Measurements from ENCODE around the gene LRPPRC. TPM values are rescaled to one million over a fixed set of nuclear protein-coding genes. Genes with fewer than 3 reads are reported as not detected.

LRPPRC gene
- total RNA-seq, 1 donor from 2014 or later, result 214 TPM

DNA sequence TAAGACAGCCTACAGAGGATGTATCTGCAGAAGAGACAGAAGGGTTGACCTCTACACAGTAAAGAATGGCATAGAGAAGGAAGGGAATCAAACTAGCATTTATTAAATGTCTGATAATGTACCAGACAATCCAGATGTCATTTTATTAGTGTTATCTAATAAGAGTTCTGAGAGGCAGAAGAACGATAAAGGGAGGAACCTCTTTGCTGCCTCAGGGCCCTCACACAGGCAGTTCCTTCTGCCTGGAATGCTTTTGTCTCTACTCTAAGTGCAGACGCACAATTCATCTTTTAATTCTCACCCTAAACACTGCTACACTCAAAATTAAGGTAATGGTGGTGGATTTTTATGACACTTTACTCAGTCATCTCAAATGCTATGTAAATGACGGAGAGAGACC, 64.5 kb downstream of the LRPPRC start:
- H3F3A ChIP-seq (ENCODE audit: low read depth), result no peaks in the 10 kb centered on the region
- no peaks in the 10 kb centered on the region for H4K20me1 ChIP-seq (ENCODE audit: low read depth)
- H3K4me1 Mint-ChIP-seq, result no peaks in the 10 kb centered on the region
- no peak overlapping the region for H3K4me3 Mint-ChIP-seq
- no peak overlapping the region for H3K9ac ChIP-seq
- H3K27ac Mint-ChIP-seq, result no peak overlapping the region
- H2AFZ ChIP-seq (replicated peaks), result no peak overlapping the region
- peaks cover 6% of the 10 kb centered on the region for H3K79me2 ChIP-seq (ENCODE audit: low read depth)
- H3K4me1 ChIP-seq, result peaks cover 33% of the 10 kb centered on the region
- no peak overlapping the region for H3K27ac ChIP-seq
- H3K36me3 Mint-ChIP-seq, result peaks cover 18% of the 10 kb centered on the region
- H3K27me3 ChIP-seq, result no peaks in the 10 kb centered on the region
- H3K9me3 ChIP-seq (ENCODE audit: low read depth), result no peaks in the 10 kb centered on the region
- no peak overlapping the region for H3K4me3 ChIP-seq
- H3K36me3 ChIP-seq, result peaks cover 12% of the 10 kb centered on the region
- H3K27me3 Mint-ChIP-seq (ENCODE audit: insufficient read depth, low read depth), result no peaks in the 10 kb centered on the region
- DNase-seq (ENCODE audit: low spot score), result no peak
- TF ChIP-seq EZH2 (IDR thresholded peaks at IDR 0.05) (no peak), EZH2phosphoT487 (IDR thresholded peaks at IDR 0.05) (no peak)
- TF ChIP-seq, protein P1, sequence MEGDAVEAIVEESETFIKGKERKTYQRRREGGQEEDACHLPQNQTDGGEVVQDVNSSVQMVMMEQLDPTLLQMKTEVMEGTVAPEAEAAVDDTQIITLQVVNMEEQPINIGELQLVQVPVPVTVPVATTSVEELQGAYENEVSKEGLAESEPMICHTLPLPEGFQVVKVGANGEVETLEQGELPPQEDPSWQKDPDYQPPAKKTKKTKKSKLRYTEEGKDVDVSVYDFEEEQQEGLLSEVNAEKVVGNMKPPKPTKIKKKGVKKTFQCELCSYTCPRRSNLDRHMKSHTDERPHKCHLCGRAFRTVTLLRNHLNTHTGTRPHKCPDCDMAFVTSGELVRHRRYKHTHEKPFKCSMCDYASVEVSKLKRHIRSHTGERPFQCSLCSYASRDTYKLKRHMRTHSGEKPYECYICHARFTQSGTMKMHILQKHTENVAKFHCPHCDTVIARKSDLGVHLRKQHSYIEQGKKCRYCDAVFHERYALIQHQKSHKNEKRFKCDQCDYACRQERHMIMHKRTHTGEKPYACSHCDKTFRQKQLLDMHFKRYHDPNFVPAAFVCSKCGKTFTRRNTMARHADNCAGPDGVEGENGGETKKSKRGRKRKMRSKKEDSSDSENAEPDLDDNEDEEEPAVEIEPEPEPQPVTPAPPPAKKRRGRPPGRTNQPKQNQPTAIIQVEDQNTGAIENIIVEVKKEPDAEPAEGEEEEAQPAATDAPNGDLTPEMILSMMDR (IDR thresholded peaks at IDR 0.05), result no peak
- no peak overlapping the region for H3K4me2 ChIP-seq
- H3K9me3 Mint-ChIP-seq, result no peaks in the 10 kb centered on the region

DNA sequence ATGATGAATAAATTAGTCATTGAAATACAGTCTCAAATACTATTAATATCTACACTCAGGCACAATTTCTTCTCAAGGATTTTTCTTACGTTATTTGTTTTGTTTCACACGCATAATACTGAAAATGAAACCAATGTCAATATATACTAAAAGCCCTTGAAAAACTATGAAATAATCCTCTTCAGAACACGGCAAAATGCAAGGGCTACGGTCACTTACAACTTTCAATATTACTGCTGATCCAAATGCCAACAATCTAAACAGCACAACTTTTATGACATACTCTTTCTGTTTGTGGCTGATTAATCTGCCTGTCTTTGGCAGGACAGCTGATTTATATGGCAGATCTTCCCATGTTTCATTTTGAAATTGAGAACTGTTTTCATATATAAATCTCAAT, 68.3 kb downstream of the LRPPRC start:
- peaks cover 6% of the 10 kb centered on the region for H3K79me2 ChIP-seq (ENCODE audit: low read depth)
- H3K9me3 ChIP-seq (ENCODE audit: low read depth), result no peaks in the 10 kb centered on the region
- H3K36me3 Mint-ChIP-seq, result peaks cover 13% of the 10 kb centered on the region
- H3K9me3 Mint-ChIP-seq, result no peaks in the 10 kb centered on the region
- H3K4me1 Mint-ChIP-seq, result no peaks in the 10 kb centered on the region
- no peaks in the 10 kb centered on the region for H3K27me3 ChIP-seq
- H3K27ac ChIP-seq, result no peak overlapping the region
- H3K27ac Mint-ChIP-seq, result no peak overlapping the region
- H3K4me3 ChIP-seq, result no peak overlapping the region
- TF ChIP-seq EZH2 (IDR thresholded peaks at IDR 0.05), result no peak
- TF ChIP-seq, protein P1 (IDR thresholded peaks at IDR 0.05), result no peak
- no peak for TF ChIP-seq EZH2phosphoT487 (IDR thresholded peaks at IDR 0.05)
- no peak overlapping the region for H2AFZ ChIP-seq (replicated peaks)
- no peak overlapping the region for H3K4me3 Mint-ChIP-seq
- H3K4me1 ChIP-seq, result peaks cover 24% of the 10 kb centered on the region
- no peaks in the 10 kb centered on the region for H3F3A ChIP-seq (ENCODE audit: low read depth)
- DNase-seq (ENCODE audit: low spot score), result no peak
- H3K27me3 Mint-ChIP-seq (ENCODE audit: insufficient read depth, low read depth), result no peaks in the 10 kb centered on the region
- no peak overlapping the region for H3K9ac ChIP-seq
- peaks cover 15% of the 10 kb centered on the region for H3K36me3 ChIP-seq
- H3K4me2 ChIP-seq, result no peak overlapping the region
- H4K20me1 ChIP-seq (ENCODE audit: low read depth), result no peaks in the 10 kb centered on the region

DNA sequence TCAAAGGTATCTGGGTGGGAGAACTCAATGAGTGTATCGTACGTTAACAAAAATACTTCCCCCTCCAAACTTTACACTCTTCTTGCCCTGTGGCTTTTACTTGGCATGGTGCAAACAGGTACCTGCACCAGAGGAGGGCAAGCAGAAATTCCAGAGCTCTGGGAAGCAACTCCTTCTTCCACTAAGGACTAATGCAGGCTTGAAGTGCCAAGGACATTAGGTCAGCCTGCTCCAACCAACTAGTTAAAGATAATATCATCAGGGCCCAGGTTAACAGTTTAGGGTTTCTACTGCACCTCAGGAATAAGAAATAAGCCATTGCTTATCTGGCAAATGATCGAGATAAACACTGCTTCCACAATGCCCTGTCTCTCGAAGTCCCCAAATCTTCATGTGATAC, 70.4 kb downstream of the LRPPRC start:
- no peaks in the 10 kb centered on the region for H3K9me3 Mint-ChIP-seq
- Histone ChIP-seq H3K4me2 (no peak overlapping the region), H2AFZ (replicated peaks) (no peak overlapping the region), H3K9me3 (ENCODE audit: low read depth) (no peaks in the 10 kb centered on the region), H3F3A (ENCODE audit: low read depth) (no peaks in the 10 kb centered on the region), H3K4me3 (no peak overlapping the region), H3K36me3 (peaks cover 15% of the 10 kb centered on the region), H3K4me1 (peaks cover 13% of the 10 kb centered on the region), H4K20me1 (ENCODE audit: low read depth) (no peaks in the 10 kb centered on the region), H3K27me3 (no peaks in the 10 kb centered on the region), H3K27ac (no peak overlapping the region), H3K79me2 (ENCODE audit: low read depth) (no peaks in the 10 kb centered on the region), H3K9ac (no peak overlapping the region)
- TF ChIP-seq EZH2phosphoT487 (IDR thresholded peaks at IDR 0.05), result no peak
- TF ChIP-seq EZH2 (IDR thresholded peaks at IDR 0.05), result no peak
- TF ChIP-seq, protein P1 (IDR thresholded peaks at IDR 0.05), result no peak
- H3K4me1 Mint-ChIP-seq, result no peaks in the 10 kb centered on the region
- H3K27ac Mint-ChIP-seq, result no peak overlapping the region
- no peaks in the 10 kb centered on the region for H3K27me3 Mint-ChIP-seq (ENCODE audit: insufficient read depth, low read depth)
- DNase-seq (ENCODE audit: low spot score), result no peak
- peaks cover 12% of the 10 kb centered on the region for H3K36me3 Mint-ChIP-seq
- no peak overlapping the region for H3K4me3 Mint-ChIP-seq

Data from neural progenitor cell (in vitro differentiated cells).